Nephron (organoid): ENCODE data around the gene LINGO4.
"Not testable (repeated sequence)": the region's sequence is repeated elsewhere in the genome, so short reads cannot be mapped to it uniquely, and the experiment has no call there.

Experiments used
- H3K27ac Mint-ChIP-seq, 3 experiments: 2 replicates each; pipeline ENCODE4 v1.8.0; 2020; ENCODE audit warnings: mixed read lengths in 3 of 3, mild to moderate bottlenecking in 2 of 3, moderate library complexity in 1 of 3
- H3K27me3 Mint-ChIP-seq: 2 replicates; pipeline ENCODE4 v1.8.0; 2021; ENCODE audit warnings: low read depth, mild to moderate bottlenecking, moderate library complexity, mixed read lengths
- H3K36me3 Mint-ChIP-seq: 2 replicates; pipeline ENCODE4 v1.8.0; 2020; ENCODE audit warnings: low read depth, mixed read lengths
- H3K4me1 Mint-ChIP-seq: 2 replicates; pipeline ENCODE4 v1.8.0; 2020; ENCODE audit warnings: mixed read lengths
- H3K4me3 Mint-ChIP-seq, 3 experiments: 2 replicates each; pipeline ENCODE4 v1.8.0; 2020; ENCODE audit warnings: mild to moderate bottlenecking in 3 of 3, mixed read lengths in 3 of 3, moderate library complexity in 2 of 3
- H3K9me3 Mint-ChIP-seq: 2 replicates; pipeline ENCODE4 v1.8.0; 2020; ENCODE audit warnings: mixed read lengths
- CTCF ChIP-seq, 3 experiments: fragments of 200-600 bp; sonication (generic); IDR thresholded peaks; one replicate each; pipeline ENCODE4 v1.5.0; 2021; ENCODE audit warnings: antibody characterized with exemption in 3 of 3; ENCODE audit not compliant: unreplicated experiment in 3 of 3

Gene LINGO4

GRCh38 chr1:151783796-151784195 is 21.4 kb downstream of the LINGO4 start:
- Mint-ChIP-seq H3K4me1 (no peaks in the 10 kb centered on the region), H3K36me3 (peaks cover 9% of the 10 kb centered on the region), H3K9me3 (no peaks in the 10 kb centered on the region), H3K27ac (no peak overlapping the region), H3K4me3 (no peak overlapping the region), H3K27me3 (peaks cover 6% of the 10 kb centered on the region)
- no peak for TF ChIP-seq CTCF (IDR thresholded peaks at IDR 0.05; ENCODE audit: unreplicated experiment in 3 of 3)

GRCh38 chr1:151782741-151783140 is 22.5 kb downstream of the LINGO4 start:
- TF ChIP-seq CTCF (IDR thresholded peaks at IDR 0.05; ENCODE audit: unreplicated experiment in 3 of 3) = no peak
- Mint-ChIP-seq H3K4me1 (no peaks in the 10 kb centered on the region), H3K9me3 (no peaks in the 10 kb centered on the region), H3K36me3 (peaks cover 16% of the 10 kb centered on the region), H3K27ac (no peak overlapping the region), H3K27me3 (no peaks in the 10 kb centered on the region), H3K4me3 (no peak overlapping the region)

- not testable (repeated sequence) for H3K4me1 Mint-ChIP-seq, H3K27ac Mint-ChIP-seq, H3K27me3 Mint-ChIP-seq, H3K9me3 Mint-ChIP-seq, H3K4me3 Mint-ChIP-seq
- H3K36me3 Mint-ChIP-seq = peaks cover 16% of the 10 kb centered on the region
These were observed 23.2 kb downstream of the LINGO4 start for GRCh38 chr1:151782026-151782425.

GRCh38 chr1:151780736-151781135 is 24.5 kb downstream of the LINGO4 start:
- not testable (repeated sequence) for H3K27me3 Mint-ChIP-seq, H3K4me3 Mint-ChIP-seq, H3K4me1 Mint-ChIP-seq, H3K27ac Mint-ChIP-seq, H3K9me3 Mint-ChIP-seq
- peaks cover 16% of the 10 kb centered on the region for H3K36me3 Mint-ChIP-seq

GRCh38 chr1:151779852-151780251 is 25.4 kb downstream of the LINGO4 start:
- no peak for TF ChIP-seq CTCF (IDR thresholded peaks at IDR 0.05; ENCODE audit: unreplicated experiment in 3 of 3)
- H3K4me3 Mint-ChIP-seq = no peak overlapping the region
- H3K27me3 Mint-ChIP-seq = no peaks in the 10 kb centered on the region
- H3K4me1 Mint-ChIP-seq = no peaks in the 10 kb centered on the region
- H3K36me3 Mint-ChIP-seq = peaks cover 16% of the 10 kb centered on the region
- H3K27ac Mint-ChIP-seq = no peak overlapping the region
- H3K9me3 Mint-ChIP-seq = no peaks in the 10 kb centered on the region

GRCh38 chr1:151777317-151777716 is 27.9 kb downstream of the LINGO4 start:
- Mint-ChIP-seq H3K4me1 (no peaks in the 10 kb centered on the region), H3K4me3 (no peak overlapping the region), H3K9me3 (no peaks in the 10 kb centered on the region), H3K27ac (no peak overlapping the region), H3K27me3 (no peaks in the 10 kb centered on the region), H3K36me3 (peaks cover 16% of the 10 kb centered on the region)
- no peak for TF ChIP-seq CTCF (IDR thresholded peaks at IDR 0.05; ENCODE audit: unreplicated experiment in 3 of 3)

GRCh38 chr1:151776665-151777062 is 28.6 kb downstream of the LINGO4 start:
- no peak for TF ChIP-seq CTCF (IDR thresholded peaks at IDR 0.05; ENCODE audit: unreplicated experiment in 3 of 3)
- Mint-ChIP-seq H3K27ac (no peak overlapping the region), H3K9me3 (no peaks in the 10 kb centered on the region), H3K27me3 (no peaks in the 10 kb centered on the region), H3K4me1 (no peaks in the 10 kb centered on the region), H3K4me3 (no peak overlapping the region), H3K36me3 (peaks cover 16% of the 10 kb centered on the region)
